ENCODE measurements around the gene TFCP2. TPM values are rescaled to one million over a fixed set of nuclear protein-coding genes. Genes with fewer than 3 reads are reported as not detected.

The TFCP2 gene
- polyA plus RNA-seq, 3 donors, result 7.1 to 25.4 (median 14.2) TPM

GRCh38 chr12:51051787-51052186 is 121.1 kb downstream of the TFCP2 start:
- H3K9me3 ChIP-seq (replicated peaks in 1 of 2; ENCODE audit: control insufficient read depth in 1 of 2, insufficient read depth in 1 of 2, low read length in 2 of 2), result no peaks in the 10 kb centered on the region
- H3K27ac Mint-ChIP-seq, result peak overlapping the region in 1 of 7 donors; percentile 16
- H3K4me1 Mint-ChIP-seq, result peaks cover 27% of the 10 kb centered on the region
- no peak for DNase-seq
- peaks cover 39 to 52% of the 10 kb centered on the region in 2 donors for H3K36me3 Mint-ChIP-seq
- 65% methylated on average over 3 of the region's 4 CpGs for WGBS (ENCODE audit: insufficient coverage)
- H3K79me2 ChIP-seq (ENCODE audit: insufficient read depth, low read length), result peaks cover 19% of the 10 kb centered on the region
- no peaks in the 10 kb centered on the region for H3K27me3 Mint-ChIP-seq (ENCODE audit: low read depth in 3 of 3)
- H3K9ac ChIP-seq (ENCODE audit: insufficient read depth, low read length, poor library complexity, severe bottlenecking), result no peak overlapping the region
- no peak overlapping the region for H3K4me3 Mint-ChIP-seq
- no peak overlapping the region for H3K27ac ChIP-seq (ENCODE audit: low read depth in 1 of 2, low read length in 2 of 2)
- intact Hi-C loops (cut with micrococcal nuclease), result loop anchor here in 1 of 2 donors (10.0 kb wide), 1 partner anchor 293 kb away; the partner anchor contains the start of gene CELA1
- H3K27me3 ChIP-seq (ENCODE audit: control insufficient read depth in 2 of 2, insufficient read depth in 2 of 2, low read length in 2 of 2), result no peaks in the 10 kb centered on the region
- no peaks in the 10 kb centered on the region for H4K20me1 ChIP-seq (ENCODE audit: insufficient read depth, low read length)
- no peak overlapping the region for H3K4me3 ChIP-seq (replicated peaks in 1 of 3; ENCODE audit: low read depth in 2 of 3, low read length in 3 of 3)
- peaks cover 38 to 61% of the 10 kb centered on the region in 2 donors for H3K36me3 ChIP-seq (replicated peaks in 1 of 2; ENCODE audit: control insufficient read depth in 1 of 2, insufficient read depth in 2 of 2, low read length in 2 of 2)
- no peaks in the 10 kb centered on the region for H3K9me3 Mint-ChIP-seq
- TF ChIP-seq, protein P1, sequence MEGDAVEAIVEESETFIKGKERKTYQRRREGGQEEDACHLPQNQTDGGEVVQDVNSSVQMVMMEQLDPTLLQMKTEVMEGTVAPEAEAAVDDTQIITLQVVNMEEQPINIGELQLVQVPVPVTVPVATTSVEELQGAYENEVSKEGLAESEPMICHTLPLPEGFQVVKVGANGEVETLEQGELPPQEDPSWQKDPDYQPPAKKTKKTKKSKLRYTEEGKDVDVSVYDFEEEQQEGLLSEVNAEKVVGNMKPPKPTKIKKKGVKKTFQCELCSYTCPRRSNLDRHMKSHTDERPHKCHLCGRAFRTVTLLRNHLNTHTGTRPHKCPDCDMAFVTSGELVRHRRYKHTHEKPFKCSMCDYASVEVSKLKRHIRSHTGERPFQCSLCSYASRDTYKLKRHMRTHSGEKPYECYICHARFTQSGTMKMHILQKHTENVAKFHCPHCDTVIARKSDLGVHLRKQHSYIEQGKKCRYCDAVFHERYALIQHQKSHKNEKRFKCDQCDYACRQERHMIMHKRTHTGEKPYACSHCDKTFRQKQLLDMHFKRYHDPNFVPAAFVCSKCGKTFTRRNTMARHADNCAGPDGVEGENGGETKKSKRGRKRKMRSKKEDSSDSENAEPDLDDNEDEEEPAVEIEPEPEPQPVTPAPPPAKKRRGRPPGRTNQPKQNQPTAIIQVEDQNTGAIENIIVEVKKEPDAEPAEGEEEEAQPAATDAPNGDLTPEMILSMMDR (IDR thresholded peaks at IDR 0.05), result no peak
- H3K4me1 ChIP-seq (ENCODE audit: control insufficient read depth in 1 of 2, insufficient read depth in 2 of 2, low read length in 2 of 2), result peaks cover 22 to 24% of the 10 kb centered on the region in 2 donors
- H3K4me2 ChIP-seq (replicated peaks; ENCODE audit: extremely low read depth, low read length, poor library complexity, severe bottlenecking), result no peak overlapping the region
- H2AFZ ChIP-seq (ENCODE audit: insufficient read depth, low read depth, low read length, poor library complexity, severe bottlenecking), result no peak overlapping the region

DNA sequence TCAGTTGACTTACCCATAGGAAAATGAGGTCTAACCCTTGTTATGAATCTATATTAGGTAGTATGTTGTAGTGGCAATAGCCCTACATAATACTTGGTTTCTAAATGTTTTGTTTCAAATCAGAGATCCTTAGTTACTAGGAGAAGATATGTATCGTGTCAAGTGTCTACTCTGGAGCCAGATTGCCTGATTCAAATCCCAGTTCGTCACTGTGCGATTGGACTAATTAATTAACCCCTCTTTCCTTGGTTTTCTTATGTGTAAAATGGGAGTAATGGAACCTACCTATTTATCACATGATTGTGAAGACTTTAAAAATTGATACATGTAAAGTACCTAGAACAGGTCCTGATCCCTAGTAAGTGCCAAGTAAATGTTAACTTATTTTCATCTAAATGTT is 123.4 kb downstream of the TFCP2 start:
- Histone ChIP-seq H3K4me3 (replicated peaks in 1 of 3; ENCODE audit: low read depth in 2 of 3, low read length in 3 of 3) (no peak overlapping the region), H3K79me2 (ENCODE audit: insufficient read depth, low read length) (peaks cover 19% of the 10 kb centered on the region), H3K27ac (ENCODE audit: low read depth in 1 of 2, low read length in 2 of 2) (no peak overlapping the region), H3K36me3 (replicated peaks in 1 of 2; ENCODE audit: control insufficient read depth in 1 of 2, insufficient read depth in 2 of 2, low read length in 2 of 2) (peaks cover 26 to 39% of the 10 kb centered on the region in 2 donors), H3K4me2 (replicated peaks; ENCODE audit: extremely low read depth, low read length, poor library complexity, severe bottlenecking) (no peak overlapping the region), H4K20me1 (ENCODE audit: insufficient read depth, low read length) (no peaks in the 10 kb centered on the region), H2AFZ (ENCODE audit: insufficient read depth, low read depth, low read length, poor library complexity, severe bottlenecking) (no peak overlapping the region), H3K9ac (ENCODE audit: insufficient read depth, low read length, poor library complexity, severe bottlenecking) (no peak overlapping the region), H3K4me1 (ENCODE audit: control insufficient read depth in 1 of 2, insufficient read depth in 2 of 2, low read length in 2 of 2) (peaks cover 18 to 22% of the 10 kb centered on the region in 2 donors), H3K27me3 (ENCODE audit: control insufficient read depth in 2 of 2, insufficient read depth in 2 of 2, low read length in 2 of 2) (no peaks in the 10 kb centered on the region), H3K9me3 (replicated peaks in 1 of 2; ENCODE audit: control insufficient read depth in 1 of 2, insufficient read depth in 1 of 2, low read length in 2 of 2) (no peaks in the 10 kb centered on the region)
- intact Hi-C loops (cut with micrococcal nuclease), result loop anchor here (5.0 to 10.0 kb wide), 5 partner anchors 123 to 295 kb away; partner anchors contain the start of genes TFCP2 (in 2 of the 2), ATF1 (in 1 of the 2) and CELA1 (in 1 of the 2)
- Mint-ChIP-seq H3K4me1 (peaks cover 19% of the 10 kb centered on the region), H3K27ac (no peak overlapping the region), H3K36me3 (peaks cover 29 to 34% of the 10 kb centered on the region in 2 donors), H3K27me3 (ENCODE audit: low read depth in 3 of 3) (peaks cover 0 to under 1% (median 0%) of the 10 kb centered on the region in 3 donors), H3K4me3 (no peak overlapping the region), H3K9me3 (peaks cover 0 to 3% (median 0%) of the 10 kb centered on the region in 7 donors)
- no CpG with 5 or more reads among the region's 3 CpGs for WGBS (ENCODE audit: insufficient coverage)
- TF ChIP-seq, protein P1 (IDR thresholded peaks at IDR 0.05), result no peak
- DNase-seq, result no peak
